ENCODE measurements around the gene TRH.

The TRH gene

GRCh38 chr3:129947538-129948240 is 26.8 kb upstream of the TRH start:
- Histone ChIP-seq H3K4me3 (ENCODE audit: low read depth, low read length, poor library complexity, severe bottlenecking) (no peak overlapping the region), H3K9ac (ENCODE audit: low read length) (no peak overlapping the region), H3K36me3 (ENCODE audit: insufficient read depth, low read length) (no peaks in the 10 kb centered on the region), H3K79me2 (ENCODE audit: insufficient read depth, low read length) (no peaks in the 10 kb centered on the region), H3K27ac (ENCODE audit: low read depth, low read length, poor library complexity, severe bottlenecking) (no peak overlapping the region), H3K4me1 (ENCODE audit: insufficient read depth, low read length, severe bottlenecking) (peaks cover 9% of the 10 kb centered on the region), H3F3A (ENCODE audit: insufficient read depth, low read length) (no peaks in the 10 kb centered on the region), H3K4me2 (ENCODE audit: low read length) (no peak overlapping the region), H3K27me3 (ENCODE audit: insufficient read depth, low read length) (peaks cover 8% of the 10 kb centered on the region; the same call in 1 of the 2 replicates), H3K9me3 (ENCODE audit: low read length) (no peaks in the 10 kb centered on the region), H3K9me2 (ENCODE audit: low read depth, low read length) (no peaks in the 10 kb centered on the region), H2AFZ (ENCODE audit: low read length) (no peak overlapping the region), H4K20me1 (ENCODE audit: insufficient read depth, low read length) (no peaks in the 10 kb centered on the region)
- TF ChIP-seq CTCF (IDR thresholded peaks at IDR 0.05; ENCODE audit: low read length) (no peak), EZH2 (IDR thresholded peaks at IDR 0.05; ENCODE audit: borderline replicate concordance, low read length) (no peak)

GRCh38 chr3:129950318-129951046 is 24.0 kb upstream of the TRH start:
- no peak overlapping the region for H3K27ac ChIP-seq (ENCODE audit: low read depth, low read length, poor library complexity, severe bottlenecking)
- no peaks in the 10 kb centered on the region for H3K79me2 ChIP-seq (ENCODE audit: insufficient read depth, low read length)
- H4K20me1 ChIP-seq (ENCODE audit: insufficient read depth, low read length): no peaks in the 10 kb centered on the region
- H3K27me3 ChIP-seq (ENCODE audit: insufficient read depth, low read length): peaks cover under 1% of the 10 kb centered on the region; the same call in 1 of the 2 replicates
- TF ChIP-seq EZH2 (IDR thresholded peaks at IDR 0.05; ENCODE audit: borderline replicate concordance, low read length) (no peak), CTCF (IDR thresholded peaks at IDR 0.05; ENCODE audit: low read length) (no peak)
- no peak overlapping the region for H3K4me2 ChIP-seq (ENCODE audit: low read length)
- H3K4me1 ChIP-seq (ENCODE audit: insufficient read depth, low read length, severe bottlenecking): peaks cover 9% of the 10 kb centered on the region
- H3K4me3 ChIP-seq (ENCODE audit: low read depth, low read length, poor library complexity, severe bottlenecking): no peak overlapping the region
- H3K9ac ChIP-seq (ENCODE audit: low read length): no peak overlapping the region
- no peaks in the 10 kb centered on the region for H3F3A ChIP-seq (ENCODE audit: insufficient read depth, low read length)
- H3K9me2 ChIP-seq (ENCODE audit: low read depth, low read length): no peaks in the 10 kb centered on the region
- H2AFZ ChIP-seq (ENCODE audit: low read length): no peak overlapping the region
- no peaks in the 10 kb centered on the region for H3K9me3 ChIP-seq (ENCODE audit: low read length)
- H3K36me3 ChIP-seq (ENCODE audit: insufficient read depth, low read length): no peaks in the 10 kb centered on the region

- TF ChIP-seq CTCF (IDR thresholded peaks at IDR 0.05; ENCODE audit: low read length) (no peak), EZH2 (IDR thresholded peaks at IDR 0.05; ENCODE audit: borderline replicate concordance, low read length) (no peak)
- Histone ChIP-seq H3K4me1 (ENCODE audit: insufficient read depth, low read length, severe bottlenecking) (peaks cover 9% of the 10 kb centered on the region), H3K4me2 (ENCODE audit: low read length) (no peak overlapping the region), H3K4me3 (ENCODE audit: low read depth, low read length, poor library complexity, severe bottlenecking) (no peak overlapping the region), H3F3A (ENCODE audit: insufficient read depth, low read length) (no peaks in the 10 kb centered on the region), H3K9ac (ENCODE audit: low read length) (no peak overlapping the region), H3K36me3 (ENCODE audit: insufficient read depth, low read length) (no peaks in the 10 kb centered on the region), H2AFZ (ENCODE audit: low read length) (no peak overlapping the region), H3K9me2 (ENCODE audit: low read depth, low read length) (no peaks in the 10 kb centered on the region), H3K27ac (ENCODE audit: low read depth, low read length, poor library complexity, severe bottlenecking) (no peak overlapping the region), H3K79me2 (ENCODE audit: insufficient read depth, low read length) (no peaks in the 10 kb centered on the region), H3K9me3 (ENCODE audit: low read length) (no peaks in the 10 kb centered on the region), H4K20me1 (ENCODE audit: insufficient read depth, low read length) (no peaks in the 10 kb centered on the region), H3K27me3 (ENCODE audit: insufficient read depth, low read length) (no peaks in the 10 kb centered on the region; the same call in 1 of the 2 replicates)
These were observed 21.8 kb upstream of the TRH start for GRCh38 chr3:129952556-129953355.
